ENCODE measurements around the gene NATD1.
A peak's percentile ranks its signal among the peaks of the same experiment; 100 is the strongest.

Gene NATD1

GRCh38 chr17:21280081-21280518 is 26.9 kb upstream of the NATD1 start:
- in situ Hi-C loops (cut with MboI; ENCODE audit: low sequenced_read_pairs, unreplicated experiment), result loop anchor here (25.0 kb wide), 2 partner anchors 157 to 232 kb away; no protein-coding TSS in a partner anchor
- peak; percentile 90 for DNase-seq (ENCODE audit: low spot score)
- peak; percentile 97 for TF ChIP-seq CTCF (IDR thresholded peaks at IDR 0.05; ENCODE audit: borderline replicate concordance, control extremely low read depth, extremely low read depth, insufficient read depth, missing control alignments)

- TF ChIP-seq CTCF (IDR thresholded peaks at IDR 0.05; ENCODE audit: borderline replicate concordance, control extremely low read depth, extremely low read depth, insufficient read depth, missing control alignments), result no peak
- DNase-seq (ENCODE audit: low spot score), result no peak
- in situ Hi-C loops (cut with MboI; ENCODE audit: low sequenced_read_pairs, unreplicated experiment), result loop anchor here (25.0 kb wide), 2 partner anchors 158 to 233 kb away; no protein-coding TSS in a partner anchor
Observed at GRCh38 chr17:21279582-21279981, 26.4 kb upstream of the NATD1 start.

GRCh38 chr17:21279198-21279535 is 26.0 kb upstream of the NATD1 start:
- no peak for TF ChIP-seq CTCF (IDR thresholded peaks at IDR 0.05; ENCODE audit: borderline replicate concordance, control extremely low read depth, extremely low read depth, insufficient read depth, missing control alignments)
- DNase-seq (ENCODE audit: low spot score), result no peak
- in situ Hi-C loops (cut with MboI; ENCODE audit: low sequenced_read_pairs, unreplicated experiment), result loop anchor here (25.0 kb wide), 2 partner anchors 158 to 233 kb away; no protein-coding TSS in a partner anchor

- TF ChIP-seq CTCF (IDR thresholded peaks at IDR 0.05; ENCODE audit: borderline replicate concordance, control extremely low read depth, extremely low read depth, insufficient read depth, missing control alignments), result no peak
- in situ Hi-C loops (cut with MboI; ENCODE audit: low sequenced_read_pairs, unreplicated experiment), result loop anchor here (25.0 kb wide), 2 partner anchors 159 to 234 kb away; no protein-coding TSS in a partner anchor
- no peak for DNase-seq (ENCODE audit: low spot score)
Observed at GRCh38 chr17:21278450-21279197, 25.4 kb upstream of the NATD1 start.

GRCh38 chr17:21277332-21277731 is 24.1 kb upstream of the NATD1 start:
- no peak for DNase-seq (ENCODE audit: low spot score)
- in situ Hi-C loops (cut with MboI; ENCODE audit: low sequenced_read_pairs, unreplicated experiment), result loop anchor here (25.0 kb wide), 2 partner anchors 160 to 235 kb away; no protein-coding TSS in a partner anchor
- TF ChIP-seq CTCF (IDR thresholded peaks at IDR 0.05; ENCODE audit: borderline replicate concordance, control extremely low read depth, extremely low read depth, insufficient read depth, missing control alignments), result no peak

GRCh38 chr17:21276264-21276588 is 23.0 kb upstream of the NATD1 start:
- DNase-seq (ENCODE audit: low spot score), result no peak
- TF ChIP-seq CTCF (IDR thresholded peaks at IDR 0.05; ENCODE audit: borderline replicate concordance, control extremely low read depth, extremely low read depth, insufficient read depth, missing control alignments), result no peak
- in situ Hi-C loops (cut with MboI; ENCODE audit: low sequenced_read_pairs, unreplicated experiment), result loop anchor here (25.0 kb wide), 2 partner anchors 161 to 236 kb away; no protein-coding TSS in a partner anchor

All from GM13976 (cell line).